Endothelial cell of umbilical vein (primary cell): ENCODE measurements around the gene PPP1R26. TPM values are rescaled to one million over a fixed set of nuclear protein-coding genes. Genes with fewer than 3 reads are reported as not detected.
"Not testable (repeated sequence)": the region's sequence is repeated elsewhere in the genome, so short reads cannot be mapped to it uniquely, and the experiment has no call there.

ENCODE experiments used
- BruUV-seq: library from RNA; stranded (reverse); fragments of 400-500 nt; replicated peaks from 2 replicates; lab custom pipeline; 2021; lab: Mats Ljungman, UMichigan
- CTCF ChIA-PET: fragments of 300-600, 350-600 bp; sonication (Branson Sonifier 250); formaldehyde crosslinking; loops from one replicate; lab custom pipeline; 2021; ENCODE audit warnings: antibody characterized with exemption, inconsistent platforms; lab: Charles Lee
- POLR2A ChIA-PET: fragments of 300-600, 350-600 bp; sonication (Branson Sonifier 250); formaldehyde crosslinking; loops from one replicate; lab custom pipeline; 2021; ENCODE audit warnings: antibody characterized with exemption, inconsistent platforms; lab: Charles Lee
- DNase-seq: peaks from one replicate; pipeline ENCODE4 v3.0.0-alpha.2; 2011; ENCODE audit warnings: low read depth, low spot score
- FAIRE-seq: peaks from 2 replicates; lab custom pipeline; 2011; peaks lifted over from hg19 to GRCh38; lab: Jason Lieb, UNC
- H2AFZ ChIP-seq: 2 replicates; pipeline ENCODE4 v1.6.0; 2012; ENCODE audit warnings: low read depth, low read length, control low read depth, inconsistent platforms
- H3K27ac ChIP-seq: 2 replicates; pipeline ENCODE4 v1.5.1; 2011; ENCODE audit warnings: low read depth, mild to moderate bottlenecking, control low read depth, low read length, moderate library complexity; ENCODE audit not compliant: insufficient read depth
- H3K27me3 ChIP-seq, 2 experiments: 2 replicates each; pipeline versions ENCODE4 v1.6.0 to v1.6.1; 2011; ENCODE audit warnings: low read length in 2 of 2, mixed read lengths in 1 of 2; ENCODE audit not compliant: control insufficient read depth in 2 of 2, insufficient read depth in 2 of 2
- H3K36me3 ChIP-seq, 2 experiments: 2 replicates in 1 of 2; 3 replicates in 1 of 2; pipeline ENCODE4 v1.5.1; 2011; ENCODE audit warnings: low read length in 2 of 2, mild to moderate bottlenecking in 1 of 2, moderate library complexity in 1 of 2; ENCODE audit not compliant: control insufficient read depth in 2 of 2, insufficient read depth in 2 of 2; ENCODE audit errors: extremely low read depth in 1 of 2
- H3K4me1 ChIP-seq: 3 replicates; pipeline ENCODE4 v1.5.1; 2011; ENCODE audit warnings: mild to moderate bottlenecking, low read length; ENCODE audit not compliant: control insufficient read depth, insufficient read depth; ENCODE audit errors: extremely low read depth
- H3K4me2 ChIP-seq: 2 replicates; pipeline ENCODE4 v1.6.1; 2011; ENCODE audit warnings: low read length, control low read depth, mixed read lengths; ENCODE audit not compliant: insufficient read depth
- H3K4me3 ChIP-seq, 3 experiments: fragments of 200-600 bp in 1 of 3; sonication (generic), shearing (Covaris generic) in 1 of 3; replicated peaks in 1 of 3; 2 replicates each; pipeline ENCODE4 v1.5.1; 2011 to 2016; ENCODE audit warnings: control low read depth in 3 of 3, low read length in 3 of 3, mild to moderate bottlenecking in 2 of 3, inconsistent platforms in 1 of 3, low read depth in 1 of 3, moderate library complexity in 1 of 3; ENCODE audit not compliant: insufficient read depth in 1 of 3
- H3K79me2 ChIP-seq: 2 replicates; pipeline ENCODE4 v1.6.0; 2012; ENCODE audit warnings: low read length, inconsistent platforms; ENCODE audit not compliant: control insufficient read depth, insufficient read depth
- H3K9ac ChIP-seq: replicated peaks from 2 replicates; pipeline ENCODE3; 2011; ENCODE audit warnings: low read length, control low read depth; ENCODE audit not compliant: insufficient read depth; ENCODE audit errors: extremely low read depth
- H3K9me1 ChIP-seq: replicated peaks from 3 replicates; pipeline ENCODE4 v1.6.0; 2011; ENCODE audit warnings: mild to moderate bottlenecking, low read length; ENCODE audit not compliant: control insufficient read depth, insufficient read depth; ENCODE audit errors: extremely low read depth
- H3K9me3 ChIP-seq: replicated peaks from 2 replicates; pipeline ENCODE4 v1.5.1; 2012; ENCODE audit warnings: low read length, inconsistent platforms; ENCODE audit not compliant: control insufficient read depth, insufficient read depth
- H4K20me1 ChIP-seq: replicated peaks from 2 replicates; pipeline ENCODE3; 2011; ENCODE audit warnings: mild to moderate bottlenecking, low read length; ENCODE audit not compliant: control insufficient read depth, insufficient read depth; ENCODE audit errors: extremely low read depth
- CTCF ChIP-seq, 2 donors: IDR thresholded peaks; 1 replicate in 1 of 2; 2 replicates in 1 of 2; pipeline ENCODE4 v1.5.1; 2011; ENCODE audit warnings: low read length in 2 of 2, mild to moderate bottlenecking in 2 of 2, moderate library complexity in 2 of 2, control low read depth in 1 of 2, inconsistent platforms in 1 of 2, low read depth in 1 of 2; ENCODE audit not compliant: insufficient read depth in 1 of 2; ENCODE audit errors: extremely low read depth in 1 of 2
- POLR2AphosphoS5 ChIP-seq: IDR thresholded peaks from 2 replicates; pipeline ENCODE4 v1.6.1; 2012; ENCODE audit warnings: low read depth, mild to moderate bottlenecking, control low read depth, low read length, moderate library complexity; ENCODE audit not compliant: insufficient read depth
- dilution Hi-C: fragments of 300-500 bp; cut with MboI; formaldehyde crosslinking; loops from one replicate; pipeline ENCODE4 v1.15.0; 2019; ENCODE audit warnings: low sequenced_read_pairs; ENCODE audit not compliant: extremely low pct_ligation_motif_present
- intact Hi-C: fragments of 100-400 bp; cut with micrococcal nuclease; formaldehyde crosslinking; loops from one replicate; pipeline ENCODE4 v1.10.0; 2022
- polyA plus RNA-seq, 4 experiments: library from polyadenylated mRNA; depleted of rRNA in 3 of 4; stranded (reverse) in 3 of 4; unstranded in 1 of 4; fragments of >200 nt; gene quantifications; 2 replicates each; pipeline versions ENCODE4 v1.2.1 to v1.2.3, GENCODE V29; 2011 to 2012; ENCODE audit warnings: missing spikeins in 1 of 4
- total RNA-seq: library from RNA; stranded (reverse); gene quantifications from 2 replicates; pipeline ENCODE4 v1.2.3, GENCODE V29; 2021

PPP1R26 gene
- total and polyA plus RNA-seq, 2 donors (not counting 3 experiments of a cell fraction or from before 2014, with no cell fraction given), result 5.9 to 16.9 TPM

DNA sequence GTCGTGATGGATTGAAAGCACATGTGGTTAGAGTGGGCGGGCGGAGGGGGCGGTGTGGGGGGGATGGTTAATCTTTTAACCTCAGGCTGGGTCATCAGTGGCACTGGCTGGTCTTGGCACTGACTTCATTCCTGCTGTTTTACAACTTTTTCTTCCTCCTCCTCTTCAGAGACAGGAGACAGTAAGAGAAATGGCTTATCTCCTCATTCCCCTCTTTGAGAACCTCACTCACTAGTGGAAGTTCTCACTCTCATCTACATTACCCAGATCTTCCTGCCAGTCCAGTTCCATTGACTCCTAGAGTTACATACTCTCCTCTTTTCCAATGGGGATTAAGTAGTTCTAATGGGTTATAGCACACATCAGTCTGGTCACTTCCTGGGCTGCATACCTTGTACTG lies 42.3 kb upstream of the PPP1R26 start:
- dilution Hi-C loops, result no loop called here
- H3K79me2 ChIP-seq, result no peaks in the 10 kb centered on the region
- H3K27ac ChIP-seq, result no peak overlapping the region
- DNase-seq (no peak), FAIRE-seq (no peak)
- H3K4me2 ChIP-seq, result no peak overlapping the region
- no peak overlapping the region for H3K9ac ChIP-seq
- intact Hi-C loops, result no loop called here
- ChIA-PET CTCF (no interaction called here), POLR2A (no interaction called here)
- BruUV-seq, result no TSS peak
- no peaks in the 10 kb centered on the region for H4K20me1 ChIP-seq
- TF ChIP-seq POLR2AphosphoS5, result no peak
- TF ChIP-seq CTCF (IDR thresholded peaks at IDR 0.05; ENCODE audit: extremely low read depth in 1 of 2, insufficient read depth in 1 of 2, low read depth in 1 of 2, low read length in 2 of 2), result no peak
- no peaks in the 10 kb centered on the region for H3K27me3 ChIP-seq
- H3K36me3 ChIP-seq, result no peaks in the 10 kb centered on the region
- H3K9me3 ChIP-seq, result no peaks in the 10 kb centered on the region
- no peak overlapping the region for H2AFZ ChIP-seq
- H3K4me1 ChIP-seq, result no peaks in the 10 kb centered on the region
- no peak overlapping the region for H3K4me3 ChIP-seq
- no peaks in the 10 kb centered on the region for H3K9me1 ChIP-seq

DNA sequence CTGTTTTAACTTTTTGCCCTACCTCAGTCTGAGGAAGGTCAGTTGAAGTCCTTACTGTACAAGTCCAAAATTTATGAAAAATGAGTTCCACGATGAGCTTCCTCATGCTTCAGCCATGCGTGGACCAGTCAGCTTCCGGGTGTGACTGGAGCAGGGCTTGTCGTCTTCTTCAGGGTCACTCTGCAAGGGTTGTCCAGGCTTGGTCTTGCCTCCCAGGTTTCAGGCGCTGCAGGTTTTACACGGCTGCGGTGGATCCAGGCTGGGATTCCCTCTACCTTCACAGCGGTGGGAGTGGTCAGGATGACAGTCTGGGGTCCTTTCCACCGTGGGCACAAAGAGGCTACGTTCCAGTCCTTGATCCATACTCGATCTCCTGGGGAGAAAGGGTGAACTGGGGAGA lies 41.9 kb upstream of the PPP1R26 start:
- FAIRE-seq, H2AFZ ChIP-seq, H3K27ac ChIP-seq, DNase-seq, H3K36me3 ChIP-seq, H4K20me1 ChIP-seq, intact Hi-C loops, dilution Hi-C loops, H3K9ac ChIP-seq, BruUV-seq, H3K4me2 ChIP-seq, H3K4me3 ChIP-seq, H3K4me1 ChIP-seq, H3K9me3 ChIP-seq, H3K9me1 ChIP-seq, POLR2A ChIA-PET, H3K79me2 ChIP-seq, CTCF ChIA-PET, H3K27me3 ChIP-seq: not testable (repeated sequence)

DNA sequence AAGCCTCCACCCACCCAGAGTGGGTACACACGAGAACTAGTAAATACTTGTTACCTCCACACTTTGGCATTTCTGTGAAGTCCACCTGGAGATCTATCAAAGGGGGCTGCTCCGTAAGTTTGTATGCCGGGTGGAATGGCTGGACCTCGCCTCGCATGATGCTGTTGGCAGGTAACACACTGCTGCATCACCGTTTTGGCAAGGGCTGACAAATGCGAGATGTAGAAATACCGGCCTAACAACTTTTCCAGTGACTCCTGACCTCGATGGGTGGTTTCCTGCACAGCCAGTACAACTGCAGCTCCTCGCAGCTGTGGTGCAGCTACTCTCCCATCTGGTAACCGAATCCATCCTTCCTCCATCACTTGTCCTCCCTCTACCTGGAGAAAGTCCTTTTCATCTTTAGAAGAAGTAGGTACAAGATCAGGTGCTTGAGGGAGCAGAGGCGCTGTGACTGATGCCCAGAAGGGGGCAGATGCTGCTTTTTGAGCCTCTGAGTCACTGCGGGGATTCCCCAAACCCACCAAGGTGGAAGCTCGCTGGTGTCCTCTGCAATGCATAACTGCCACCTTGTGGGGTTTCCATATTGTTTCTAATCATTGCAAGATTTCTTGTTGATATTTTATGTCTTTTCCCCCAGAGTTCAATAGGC lies 40.9 kb upstream of the PPP1R26 start:
- CTCF ChIA-PET, intact Hi-C loops: not testable (repeated sequence)

More for the DNA sequence above, 40.9 kb upstream of the PPP1R26 start:
- H3K9ac ChIP-seq, H3K4me2 ChIP-seq, H3K36me3 ChIP-seq, dilution Hi-C loops, H2AFZ ChIP-seq, BruUV-seq, H3K9me3 ChIP-seq, FAIRE-seq, H3K27me3 ChIP-seq, H3K4me1 ChIP-seq, H3K79me2 ChIP-seq, H3K9me1 ChIP-seq, DNase-seq, H3K27ac ChIP-seq, POLR2A ChIA-PET, H4K20me1 ChIP-seq, H3K4me3 ChIP-seq: not testable (repeated sequence)
